Mucosa of gallbladder (tissue), 1 donor: ENCODE results near the gene ATR. TPM values are rescaled to one million over a fixed set of nuclear protein-coding genes. Genes with fewer than 3 reads are reported as not detected.
A peak's percentile ranks its signal among the peaks of the same experiment; 100 is the strongest.
"Not testable (repeated sequence)": the region's sequence is repeated elsewhere in the genome, so short reads cannot be mapped to it uniquely, and the experiment has no call there.

ENCODE experiments used
- DNase-seq: peaks from one replicate; pipeline ENCODE4 v3.0.0-alpha.2; 2020; ENCODE audit warnings: low spot score
- total RNA-seq: library from RNA; stranded (reverse); gene quantifications from one replicate; pipeline ENCODE4 v1.2.1, GENCODE V29; 2021
- donor health status: DM: no; HTN: no; CAD: no.

ATR gene
- total RNA-seq, 1 donor from 2014 or later: 21.8 TPM

DNA sequence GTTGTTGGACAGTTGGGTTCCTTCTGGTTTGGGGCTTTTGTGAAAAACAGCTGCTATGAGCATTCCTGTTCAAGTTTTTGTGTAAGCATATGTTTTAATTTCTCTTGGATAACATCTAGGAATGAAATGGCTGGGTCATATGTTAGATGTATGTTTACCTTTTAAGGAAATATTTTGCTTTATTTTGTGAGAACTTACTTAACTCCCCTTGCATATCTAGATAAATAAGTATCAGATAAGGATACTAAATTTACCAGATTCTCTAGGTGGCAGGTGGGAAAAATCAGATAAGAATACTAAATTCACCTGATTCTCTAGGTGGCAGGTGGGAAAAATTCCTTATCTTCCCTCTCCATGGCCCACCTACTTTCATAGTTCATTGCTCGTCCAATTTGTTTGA is 16.6 kb upstream of the ATR start:
- DNase-seq: no peak

DNA sequence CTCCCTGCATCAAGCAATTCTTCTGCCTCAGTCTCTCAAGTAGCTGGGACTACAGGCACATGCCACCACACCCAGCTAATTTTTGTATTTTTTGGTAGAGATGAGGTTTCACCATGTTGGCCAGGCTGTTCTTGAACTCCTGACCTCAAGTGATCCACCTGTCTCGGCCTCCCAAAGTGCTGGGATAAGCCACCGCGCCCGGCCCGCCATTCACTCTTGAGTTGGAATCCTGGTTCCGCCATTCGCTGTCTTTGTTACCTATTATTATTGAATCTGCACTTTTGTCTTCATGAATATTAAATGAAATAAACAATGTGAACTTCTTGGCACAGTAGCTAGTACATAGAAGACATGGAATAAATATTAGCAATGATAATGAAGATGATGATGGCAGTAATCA is 13.7 kb upstream of the ATR start:
- DNase-seq: not testable (repeated sequence)

DNA sequence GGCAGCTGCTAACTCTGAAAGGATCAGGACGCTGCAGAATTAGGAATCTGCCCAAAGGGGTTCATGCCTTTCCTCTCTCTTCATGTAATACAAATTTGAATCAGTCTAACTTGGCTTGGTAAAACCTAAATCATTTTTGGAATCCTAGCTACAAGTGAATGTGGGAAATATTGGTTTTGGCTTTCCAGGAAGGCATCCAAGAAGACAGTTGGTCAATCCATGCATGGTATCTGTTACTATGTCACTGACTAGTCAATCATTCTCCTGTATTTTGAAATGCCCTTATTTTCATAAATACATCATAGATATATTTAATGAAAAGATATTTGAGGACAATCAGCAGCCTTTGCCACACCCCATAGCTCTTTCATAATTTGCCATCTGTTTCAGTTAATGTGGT is 10.2 kb upstream of the ATR start:
- DNase-seq: no peak

DNA sequence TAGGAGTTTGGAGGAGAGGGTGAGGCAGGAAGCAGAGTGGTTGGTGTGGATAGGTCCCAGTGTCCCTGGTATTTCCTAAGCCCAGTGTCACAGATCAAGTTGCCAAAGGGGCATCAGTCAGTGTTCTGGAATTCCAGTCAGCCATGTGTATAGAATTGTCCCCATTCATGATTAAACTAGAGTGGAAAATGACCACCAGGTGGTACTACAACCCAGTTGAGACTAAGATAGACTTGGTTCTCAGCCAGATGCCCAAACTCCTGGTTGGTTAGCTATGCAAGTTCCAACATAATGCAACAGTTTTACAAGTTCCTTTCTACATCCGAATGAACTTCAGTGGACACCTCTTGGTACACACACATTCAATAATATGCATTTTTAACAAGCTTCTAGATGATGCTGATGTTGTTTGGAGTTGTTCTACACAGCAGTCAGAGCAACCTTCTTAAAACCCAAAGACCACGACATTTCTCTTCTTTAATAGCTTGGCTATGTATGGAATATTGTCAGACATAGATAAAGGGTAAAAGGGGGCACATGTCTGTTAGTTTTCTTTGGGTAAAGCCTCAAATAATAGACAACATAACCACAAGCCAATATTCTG is 8.4 kb upstream of the ATR start:
- DNase-seq: peak; percentile 27

DNA sequence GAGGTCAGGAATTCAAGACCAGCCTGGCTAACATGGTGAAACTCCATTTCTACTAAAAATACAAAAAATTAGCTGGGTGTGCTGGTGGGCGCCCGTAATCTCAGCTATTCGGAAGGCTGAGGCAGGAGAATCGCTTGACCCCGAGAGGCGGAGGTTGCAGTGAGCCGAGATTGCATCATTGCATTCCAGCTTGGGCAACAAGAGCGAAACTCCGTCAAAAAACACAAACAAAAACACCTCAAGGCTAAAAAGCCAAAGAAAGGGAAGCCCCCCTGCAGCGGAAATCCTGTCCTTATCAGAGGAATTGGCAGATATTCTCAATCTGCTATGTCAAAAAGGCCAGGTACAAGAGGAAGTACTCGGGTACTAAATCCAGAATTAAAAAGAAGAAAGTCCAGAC is 2.5 kb upstream of the ATR start:
- not testable (repeated sequence) for DNase-seq

DNA sequence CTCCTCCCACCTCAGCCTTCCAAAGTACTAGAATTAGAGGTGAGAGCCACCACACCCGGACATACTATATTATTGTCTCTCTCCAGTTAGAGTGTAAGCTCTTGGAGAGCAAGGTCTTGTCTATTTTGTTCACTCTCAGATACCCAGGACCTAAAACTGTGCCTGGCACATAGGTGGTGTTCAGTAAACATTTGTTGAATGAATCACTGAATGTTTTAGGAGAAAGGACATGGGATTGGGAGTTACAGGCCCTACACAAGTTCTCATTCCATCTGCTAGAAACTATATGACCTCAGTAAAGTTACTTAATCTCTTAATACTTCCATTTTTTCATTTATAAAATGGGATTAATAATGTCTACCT is 1.5 kb upstream of the ATR start:
- no peak for DNase-seq

DNA sequence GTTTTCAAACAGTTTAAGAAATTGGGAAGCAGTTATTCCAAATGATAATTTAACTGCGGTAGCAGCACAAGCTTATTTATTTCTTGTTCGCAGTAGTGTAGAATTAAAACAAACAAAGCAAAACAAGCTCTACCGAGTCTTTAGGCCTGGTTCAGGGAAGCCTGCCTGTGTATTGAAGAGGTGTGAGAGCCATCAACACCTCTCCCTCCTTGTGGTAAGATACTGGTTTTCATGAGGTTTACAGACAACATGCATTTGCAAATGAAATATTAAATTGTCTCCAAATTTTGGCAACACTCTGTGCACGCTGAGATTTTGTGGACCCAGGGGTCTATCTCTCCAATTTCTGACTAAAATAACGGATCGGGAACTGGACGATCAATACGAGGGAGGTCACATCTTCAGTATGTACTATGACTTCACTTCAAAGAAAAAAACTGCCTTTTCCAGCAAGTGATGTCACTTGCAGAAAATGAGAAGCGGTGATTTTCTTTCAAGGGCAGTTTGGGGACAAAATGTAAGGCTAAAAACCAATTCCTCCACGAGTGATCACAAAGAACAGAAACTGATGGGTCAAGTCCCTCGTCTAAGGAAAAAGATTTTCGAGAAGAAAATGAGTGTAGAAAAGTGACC is 721 bp downstream of the ATR start:
- DNase-seq: no peak

DNA sequence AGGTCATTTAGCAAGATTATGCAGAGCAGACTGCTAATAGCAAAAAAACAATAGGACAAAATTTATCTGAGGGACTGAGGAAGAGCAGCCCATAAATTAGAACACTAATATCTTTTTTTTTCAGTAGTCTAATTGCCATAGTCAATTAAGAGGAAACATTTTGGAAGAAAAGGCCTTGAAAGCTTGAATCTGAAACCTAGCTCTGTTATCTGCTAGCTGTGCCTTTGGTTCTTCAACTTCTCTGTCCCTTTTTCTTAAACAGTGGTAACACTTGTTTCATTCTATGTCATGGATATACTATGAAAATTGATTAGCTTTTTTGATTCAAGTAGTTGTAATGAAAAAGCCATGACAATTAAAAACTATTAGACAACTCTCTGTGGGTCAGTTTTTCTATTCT is 1.7 kb downstream of the ATR start:
- no peak for DNase-seq

DNA sequence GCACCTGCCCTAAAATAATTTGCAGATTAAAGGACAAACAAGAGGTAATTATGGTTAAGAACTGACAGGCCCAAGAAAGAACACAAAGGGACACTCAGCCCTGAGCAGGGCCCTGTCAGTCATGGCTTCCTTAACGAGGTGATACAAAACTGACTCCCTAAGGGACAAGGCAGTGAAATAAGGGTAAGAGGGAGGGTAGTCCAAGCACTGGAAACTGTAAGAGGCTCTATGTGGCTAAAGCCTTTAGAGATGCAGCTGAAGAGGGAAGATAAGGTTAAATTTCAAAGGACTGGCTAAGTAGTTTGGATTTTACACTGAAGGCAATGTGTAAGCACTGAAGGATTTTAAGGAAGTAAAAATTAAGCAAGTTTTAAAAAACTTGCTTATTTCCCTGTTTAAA is 3.9 kb downstream of the ATR start:
- DNase-seq: no peak

DNA sequence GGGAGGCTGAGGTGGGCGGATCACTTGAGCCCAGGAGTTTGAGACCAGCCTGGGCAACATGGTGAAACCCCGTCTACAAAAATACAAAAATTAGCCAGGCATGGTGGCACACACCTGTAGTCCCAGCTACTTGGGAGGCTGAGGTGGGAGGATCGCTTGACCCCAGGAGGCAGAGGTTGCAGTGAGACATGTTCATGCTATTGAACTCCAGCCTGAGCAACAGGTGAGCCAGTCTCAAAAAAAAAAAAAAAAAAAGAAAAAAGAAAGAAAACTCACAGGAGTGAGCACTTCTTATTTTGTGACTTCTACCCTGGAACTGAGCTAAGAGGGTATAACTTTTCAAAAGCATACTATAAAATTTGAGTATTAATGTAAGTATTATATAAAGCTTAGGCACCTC is 4.3 kb downstream of the ATR start:
- not testable (repeated sequence) for DNase-seq

DNA sequence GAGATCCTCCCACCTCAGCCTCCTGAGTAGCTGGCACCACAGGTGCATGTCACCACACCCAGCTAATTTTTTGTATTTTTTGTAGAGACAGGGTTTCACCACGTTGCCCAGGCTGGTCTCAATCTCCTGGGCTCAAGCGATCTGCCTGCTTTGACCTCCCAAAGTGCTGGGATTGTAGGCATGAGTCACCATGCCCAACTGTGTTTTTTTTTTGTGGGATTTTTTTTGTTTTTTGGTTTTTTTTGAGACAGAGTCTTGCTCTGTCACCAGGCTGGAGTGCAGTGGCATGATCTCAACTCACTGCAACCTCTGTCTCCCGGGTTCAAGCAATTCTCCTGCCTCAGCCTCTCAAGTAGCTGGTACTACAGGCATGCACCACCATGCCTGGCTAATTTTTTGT is 9.1 kb downstream of the ATR start:
- DNase-seq: not testable (repeated sequence)

DNA sequence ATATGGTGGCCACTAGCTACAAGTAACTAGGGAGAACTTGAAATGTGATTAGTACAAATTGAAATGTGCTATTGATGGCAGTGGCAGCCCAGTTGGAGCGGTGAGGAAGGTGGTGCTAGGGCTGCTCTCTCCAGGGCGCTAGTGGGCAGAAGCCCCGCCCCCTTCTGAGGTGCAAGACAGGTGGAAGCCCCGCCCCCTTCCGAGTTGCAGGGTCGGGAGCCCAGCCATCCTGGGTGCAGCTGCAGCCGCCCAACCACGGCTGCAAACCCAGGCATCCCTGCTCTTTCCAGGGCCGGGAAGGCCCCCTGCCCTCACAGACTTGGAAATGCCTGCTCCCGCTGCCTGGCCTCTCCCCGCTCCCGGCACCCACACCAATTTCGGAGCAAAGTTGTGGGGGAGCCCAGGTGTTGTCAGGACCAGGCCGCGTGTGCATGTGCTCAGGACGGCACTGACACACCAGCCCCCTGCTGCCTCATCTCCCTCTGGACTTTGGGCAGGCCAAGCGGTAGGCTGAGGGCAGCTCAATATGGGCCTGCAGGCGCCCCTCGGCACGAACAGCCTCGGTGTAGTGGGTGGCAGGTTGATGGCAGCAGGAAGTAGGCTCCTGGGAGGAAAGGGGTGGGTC is 10.0 kb downstream of the ATR start:
- DNase-seq: no peak

DNA sequence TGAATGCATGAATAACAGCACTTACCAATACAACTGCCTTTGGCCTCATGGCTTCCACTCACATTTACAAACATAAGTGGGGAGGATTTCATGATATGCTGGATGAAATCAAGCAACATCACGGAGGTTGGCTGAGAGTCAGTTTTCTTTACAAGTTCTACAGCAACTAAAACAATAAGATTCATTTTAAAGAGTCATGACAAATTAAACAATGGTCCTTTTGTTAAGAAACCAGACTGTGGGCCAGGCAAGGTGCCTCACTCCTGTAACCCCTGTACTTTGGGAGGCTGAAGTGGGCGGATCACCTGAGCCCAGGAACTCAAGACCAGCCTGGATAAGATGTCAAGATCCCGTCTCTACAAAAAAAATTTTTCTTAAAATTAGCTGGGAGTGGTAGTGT is 12.4 kb downstream of the ATR start:
- DNase-seq: no peak

DNA sequence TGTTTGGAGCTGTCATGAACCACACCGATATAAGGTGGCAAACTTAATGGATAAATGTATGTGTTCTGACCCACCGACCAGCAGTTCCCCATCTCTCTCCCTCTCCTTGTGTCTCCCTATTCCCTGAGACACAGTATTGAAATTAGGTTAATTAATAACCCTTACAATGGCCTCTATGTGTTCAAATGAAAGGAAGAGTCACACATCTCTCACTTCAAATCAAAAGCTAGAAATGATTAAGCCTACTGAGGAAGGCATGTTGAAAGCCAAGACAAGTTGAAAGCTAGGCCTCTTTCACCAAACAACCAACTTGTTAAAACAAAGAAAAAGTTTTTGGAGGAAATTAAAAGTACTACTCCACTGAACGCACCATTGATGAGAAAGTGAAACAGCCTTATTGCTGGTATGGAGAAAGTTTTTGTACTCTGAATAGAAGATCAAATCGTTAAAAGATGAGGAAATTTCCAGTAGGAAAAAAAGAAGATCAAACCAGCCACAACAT is 15.0 kb downstream of the ATR start:
- no peak for DNase-seq

DNA sequence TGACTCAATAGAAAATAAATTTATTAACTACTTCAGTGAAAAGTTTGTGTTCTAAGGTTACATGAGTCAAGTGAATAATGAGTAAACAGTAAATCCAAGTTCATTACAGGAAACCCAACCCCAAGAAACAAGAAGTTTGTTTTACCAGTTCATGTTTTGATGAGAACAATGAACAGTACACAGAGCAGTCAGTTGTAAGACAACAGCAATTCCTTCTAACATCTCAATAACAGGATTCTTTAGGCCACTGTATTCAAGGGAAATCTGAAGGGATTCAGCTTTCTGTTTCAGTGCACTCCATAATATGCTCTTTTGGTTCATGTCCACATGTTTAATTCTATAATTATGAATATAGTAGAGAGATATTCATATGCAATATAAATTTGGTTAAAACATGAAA is 18.4 kb downstream of the ATR start:
- no peak for DNase-seq

DNA sequence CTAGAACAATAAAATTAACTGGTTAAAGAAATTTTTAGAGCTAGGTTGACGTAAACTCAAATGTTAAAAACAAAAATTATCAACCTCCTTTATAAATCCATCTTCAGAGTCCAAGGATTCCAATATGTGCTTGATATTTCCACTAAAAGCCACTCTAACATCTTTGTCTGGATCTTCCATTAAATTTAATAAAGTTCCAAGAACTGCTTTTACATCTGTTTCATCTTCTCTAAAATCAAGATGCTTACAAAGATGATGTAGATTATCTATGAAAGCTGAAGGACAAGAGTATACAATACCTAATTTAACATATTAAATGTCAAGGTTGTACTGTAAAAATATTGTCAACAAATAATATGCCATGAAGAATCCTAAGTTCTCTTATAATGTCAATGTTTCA is 24.8 kb downstream of the ATR start:
- DNase-seq: no peak

DNA sequence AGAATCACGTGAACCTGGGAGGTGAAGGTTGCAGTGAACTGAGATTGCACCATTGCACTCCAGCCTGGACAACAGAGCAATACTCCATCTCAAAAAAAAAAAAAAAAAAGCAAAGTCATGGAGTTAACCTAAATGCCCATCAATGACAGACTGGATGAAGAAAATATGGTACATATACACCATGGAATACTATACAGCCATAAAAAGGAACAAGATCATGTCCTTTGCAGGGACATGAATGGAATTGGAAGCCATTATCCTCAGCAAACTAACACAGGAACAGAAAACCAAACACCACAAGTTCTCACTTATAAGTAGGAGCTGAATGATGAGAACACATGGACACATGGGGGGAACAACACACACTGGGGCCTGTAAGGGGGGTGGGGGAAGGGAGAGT is 26.0 kb downstream of the ATR start:
- DNase-seq: not testable (repeated sequence)

DNA sequence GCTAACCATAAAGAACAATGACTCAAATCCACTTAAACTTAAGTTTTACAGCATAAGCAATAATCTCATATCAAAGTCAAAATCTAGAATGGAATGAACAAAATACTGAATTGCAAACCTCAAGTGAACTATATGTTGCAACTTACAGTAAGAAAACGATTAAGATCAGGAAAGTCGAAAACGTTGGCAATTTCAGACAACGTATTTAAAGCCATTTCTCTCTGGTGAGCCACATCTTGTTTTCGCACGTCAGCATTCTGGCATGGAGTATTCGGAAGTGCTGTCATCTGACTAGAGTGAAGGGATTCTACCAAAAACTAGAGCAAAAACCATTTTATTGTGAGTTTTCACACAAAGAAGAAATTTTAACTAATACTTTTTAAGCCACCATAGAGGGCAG is 28.5 kb downstream of the ATR start:
- no peak for DNase-seq

DNA sequence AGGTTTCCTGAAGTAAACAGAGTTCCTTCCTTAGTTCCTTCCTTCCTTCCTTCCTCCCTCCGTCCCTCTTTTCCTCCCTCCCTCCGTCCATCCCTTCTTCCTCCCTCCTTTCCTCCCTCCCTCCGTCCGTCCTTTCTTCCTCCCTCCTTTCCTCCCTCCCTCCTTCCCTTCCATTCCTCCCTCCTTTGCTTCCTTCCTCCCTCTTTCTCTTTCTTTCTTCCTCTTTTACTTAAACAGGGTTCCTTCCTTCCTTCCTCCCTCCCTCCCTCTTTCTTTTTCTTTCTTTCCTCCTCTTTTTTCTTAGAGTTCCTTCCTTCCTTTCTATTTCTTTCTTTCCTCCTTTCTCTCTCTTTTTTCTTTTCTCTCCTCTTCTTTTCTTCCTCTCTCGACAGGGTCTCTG is 35.2 kb downstream of the ATR start:
- no peak for DNase-seq

DNA sequence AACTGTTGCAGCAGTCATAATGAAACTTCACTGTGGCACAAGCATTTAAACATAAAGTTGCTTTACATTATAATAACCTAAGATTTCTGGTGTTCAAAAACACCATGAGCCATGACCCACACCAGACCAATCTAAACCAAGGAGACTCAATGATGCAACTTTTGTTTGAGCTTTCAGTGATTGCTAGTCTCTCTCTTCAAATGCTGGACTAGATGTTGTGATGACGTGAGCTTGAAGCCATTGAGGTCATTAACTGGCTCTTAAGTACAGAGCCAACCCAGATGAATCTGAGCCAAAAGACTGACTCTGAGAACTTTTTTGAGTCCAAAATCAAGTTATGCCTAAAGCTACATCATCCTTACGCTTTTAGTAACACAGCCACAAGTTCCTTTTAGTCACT is 36.5 kb downstream of the ATR start:
- DNase-seq: no peak

DNA sequence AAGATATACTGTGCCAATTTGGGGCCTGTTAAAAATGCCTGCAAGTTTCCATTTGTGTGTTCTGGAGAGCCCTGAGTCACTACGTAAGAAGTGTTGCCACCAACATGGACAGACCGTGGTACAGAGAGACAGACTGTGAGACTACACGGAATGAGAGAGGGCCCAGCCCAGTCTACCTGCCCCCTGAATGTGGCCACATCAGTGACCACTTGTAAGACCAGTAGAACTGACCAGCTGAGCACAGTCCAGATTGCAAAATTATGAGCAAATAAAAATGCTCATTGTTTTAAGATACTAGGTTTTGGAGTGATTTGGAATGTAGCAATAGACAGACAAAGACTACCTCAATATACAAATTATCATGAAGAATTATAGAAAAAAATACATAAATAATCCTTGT is 42.0 kb downstream of the ATR start:
- DNase-seq: no peak

DNA sequence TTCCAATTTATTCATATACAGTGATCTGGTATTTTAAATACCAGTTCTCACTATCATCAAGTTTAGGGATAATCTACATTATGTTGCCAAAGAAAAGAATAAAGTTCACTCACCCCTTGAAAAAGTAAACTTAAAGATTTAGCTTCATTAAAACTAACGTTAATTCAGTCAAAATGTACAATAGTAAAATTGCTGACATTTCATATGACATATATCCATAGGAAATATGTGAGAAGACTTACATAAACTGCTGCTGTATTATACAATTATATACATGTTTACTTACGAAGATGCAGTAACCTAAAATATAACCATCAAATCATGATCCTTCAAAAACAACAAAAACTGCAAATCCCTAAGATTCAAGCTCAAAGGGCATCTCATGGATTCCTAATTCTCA is 44.0 kb downstream of the ATR start:
- no peak for DNase-seq

DNA sequence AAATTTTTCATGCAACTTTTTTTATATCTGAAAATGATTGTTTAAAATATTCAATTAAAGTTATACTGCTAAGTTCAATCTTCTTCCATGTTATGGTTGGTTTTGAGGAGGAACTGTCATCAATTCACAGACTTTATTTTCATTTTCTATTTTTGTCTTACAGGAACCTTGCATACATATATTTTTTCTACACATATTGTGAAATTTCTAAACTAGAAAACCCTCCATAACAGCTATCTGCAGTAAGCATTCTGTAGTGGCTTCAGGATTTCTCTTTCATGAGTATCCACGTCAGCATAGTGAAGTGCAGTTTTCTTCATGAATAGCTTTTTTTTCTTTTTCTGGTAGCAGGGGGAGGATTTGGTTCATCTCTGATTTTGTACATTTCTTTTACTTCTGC is 48.2 kb downstream of the ATR start:
- DNase-seq: no peak
